Large intestine (tissue), 12 donors: Measurements from ENCODE around the gene TIGD3. TPM values are rescaled to one million over a fixed set of nuclear protein-coding genes. Genes with fewer than 3 reads are reported as not detected.
A peak's percentile ranks its signal among the peaks of the same experiment; 100 is the strongest.

Experiments used
- DNase-seq, 2 donors: peaks; one replicate each; pipeline versions ENCODE4 v3.0.0 to v3.0.0-alpha.2; 2013
- H3K27ac ChIP-seq: one replicate; pipeline ENCODE4 v1.5.1; 2013; ENCODE audit warnings: low read length
- H3K27me3 ChIP-seq: 2 replicates; pipeline ENCODE4 v1.6.1; 2013; ENCODE audit warnings: low read length; ENCODE audit not compliant: control insufficient read depth, insufficient read depth
- H3K36me3 ChIP-seq: 2 replicates; pipeline ENCODE4 v1.6.1; 2013; ENCODE audit warnings: low read length; ENCODE audit not compliant: control insufficient read depth, insufficient read depth
- H3K4me1 ChIP-seq: one replicate; pipeline ENCODE4 v1.6.1; 2013; ENCODE audit warnings: low read length; ENCODE audit not compliant: control insufficient read depth, insufficient read depth
- H3K4me3 ChIP-seq: one replicate; pipeline ENCODE4 v1.5.1; 2013; ENCODE audit warnings: low read length
- H3K9me3 ChIP-seq: one replicate; pipeline ENCODE4 v1.6.1; 2013; ENCODE audit warnings: mild to moderate bottlenecking, low read depth, low read length, moderate library complexity; ENCODE audit not compliant: control insufficient read depth
- WGBS: methylation state at CpG from one replicate; pipeline ENCODE4 v1.1.5; 2013; ENCODE audit warnings: low lambda C conversion rate; ENCODE audit not compliant: insufficient coverage; 5-methylcytosine and 5-hydroxymethylcytosine counted together
- long read RNA-seq, 11 donors: transcript quantifications; one replicate each; lab custom pipeline, GENCODE V29; 2026
- polyA plus RNA-seq: library from polyadenylated mRNA; unstranded; fragments of 120-200 nt; gene quantifications from one replicate; pipeline ENCODE4 v1.2.1, GENCODE V29; 2013

TIGD3 gene
- 2.1 TPM for polyA plus RNA-seq
- long read RNA-seq, donor 1, partial matches to known transcripts: 0 of 1 reads
- long read RNA-seq, donor 1, other reads (novel, unspliced or antisense): 0 of 1 reads
- long read RNA-seq, donor 2, partial matches to known transcripts: 0 of 2 reads
- long read RNA-seq, donor 2, other reads (novel, unspliced or antisense): 0 of 2 reads
- long read RNA-seq, donor 3: 0 reads
- long read RNA-seq, donor 4: 0 reads
- long read RNA-seq, donor 5: 0 reads
- long read RNA-seq, donor 6, partial matches to known transcripts: 0 of 1 reads
- long read RNA-seq, donor 6, other reads (novel, unspliced or antisense): 0 of 1 reads
- long read RNA-seq, donor 7: 0 reads
- long read RNA-seq, donor 8, partial matches to known transcripts: 0 of 1 reads
- long read RNA-seq, donor 8, other reads (novel, unspliced or antisense): 0 of 1 reads
- long read RNA-seq, donor 9: 0 reads
- long read RNA-seq, donor 10, partial matches to known transcripts: 0 of 1 reads
- long read RNA-seq, donor 10, other reads (novel, unspliced or antisense): 0 of 1 reads
- long read RNA-seq, donor 11: 0 reads

GRCh38 chr11:65354265-65355012, at the start of gene TIGD3:
Gene TIGD3, plus strand, starts transcription at chr11:65354751. Its CDS starts 1,058 bp downstream, at chr11:65355809.
- H3K27me3 ChIP-seq: peaks cover 7% of the 10 kb centered on the region
- DNase-seq: peak; percentile 96 to 97
- H3K4me1 ChIP-seq: peaks cover 43% of the 10 kb centered on the region
- peak within 1 kb of the TSS; percentile 48 for H3K27ac ChIP-seq
- peak within 1 kb of the TSS; percentile 45 for H3K4me3 ChIP-seq
- H3K36me3 ChIP-seq: peaks cover 33% of the 10 kb centered on the region
- H3K9me3 ChIP-seq: no peaks in the 10 kb centered on the region
- WGBS: no CpG with 5 or more reads among the region's 79 CpGs

DNA sequence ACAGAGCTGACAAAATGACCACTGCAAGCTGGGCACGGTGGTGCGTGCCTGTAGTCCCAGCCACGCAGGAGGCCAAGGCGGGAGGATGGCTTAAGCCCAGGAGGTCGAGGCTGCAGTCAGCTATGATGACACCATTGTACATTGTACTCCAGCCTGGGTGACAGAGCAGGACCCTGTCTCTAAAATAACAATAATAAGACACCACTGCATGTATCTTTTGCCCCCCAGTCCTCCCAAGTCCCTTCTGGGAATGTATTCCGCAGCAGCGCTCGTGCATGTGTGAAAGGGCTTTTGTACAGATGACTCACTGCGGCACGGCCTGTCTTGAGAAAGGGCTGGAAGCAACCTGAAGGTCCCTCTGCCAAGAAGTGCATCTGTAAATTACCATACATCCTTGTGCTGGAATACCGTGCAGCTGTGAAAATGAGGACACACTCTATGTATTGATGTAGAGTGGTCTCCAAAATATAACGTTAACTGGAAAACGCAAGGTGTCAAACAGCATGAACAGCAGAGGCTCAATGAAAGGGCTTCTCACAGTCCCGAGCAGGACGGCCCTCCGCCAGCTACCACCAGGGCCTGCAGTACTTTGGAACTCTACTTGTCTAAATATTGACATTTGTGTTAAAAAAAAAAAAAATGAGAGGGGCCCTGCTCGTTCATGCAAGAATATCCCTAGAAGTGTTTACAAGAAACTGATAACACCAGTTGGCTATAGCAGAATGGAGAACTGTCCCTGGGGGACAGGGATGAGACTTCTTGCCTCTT, 48.9 kb upstream of the TIGD3 start:
- peak; percentile 72 to 92 for DNase-seq
- no CpG with 5 or more reads among the region's 17 CpGs for WGBS
- no peaks in the 10 kb centered on the region for H3K36me3 ChIP-seq
- H3K27ac ChIP-seq: peak overlapping the region; percentile 86
- H3K27me3 ChIP-seq: no peaks in the 10 kb centered on the region
- no peak overlapping the region for H3K4me3 ChIP-seq
- no peaks in the 10 kb centered on the region for H3K9me3 ChIP-seq
- H3K4me1 ChIP-seq: peaks cover 75% of the 10 kb centered on the region

DNA sequence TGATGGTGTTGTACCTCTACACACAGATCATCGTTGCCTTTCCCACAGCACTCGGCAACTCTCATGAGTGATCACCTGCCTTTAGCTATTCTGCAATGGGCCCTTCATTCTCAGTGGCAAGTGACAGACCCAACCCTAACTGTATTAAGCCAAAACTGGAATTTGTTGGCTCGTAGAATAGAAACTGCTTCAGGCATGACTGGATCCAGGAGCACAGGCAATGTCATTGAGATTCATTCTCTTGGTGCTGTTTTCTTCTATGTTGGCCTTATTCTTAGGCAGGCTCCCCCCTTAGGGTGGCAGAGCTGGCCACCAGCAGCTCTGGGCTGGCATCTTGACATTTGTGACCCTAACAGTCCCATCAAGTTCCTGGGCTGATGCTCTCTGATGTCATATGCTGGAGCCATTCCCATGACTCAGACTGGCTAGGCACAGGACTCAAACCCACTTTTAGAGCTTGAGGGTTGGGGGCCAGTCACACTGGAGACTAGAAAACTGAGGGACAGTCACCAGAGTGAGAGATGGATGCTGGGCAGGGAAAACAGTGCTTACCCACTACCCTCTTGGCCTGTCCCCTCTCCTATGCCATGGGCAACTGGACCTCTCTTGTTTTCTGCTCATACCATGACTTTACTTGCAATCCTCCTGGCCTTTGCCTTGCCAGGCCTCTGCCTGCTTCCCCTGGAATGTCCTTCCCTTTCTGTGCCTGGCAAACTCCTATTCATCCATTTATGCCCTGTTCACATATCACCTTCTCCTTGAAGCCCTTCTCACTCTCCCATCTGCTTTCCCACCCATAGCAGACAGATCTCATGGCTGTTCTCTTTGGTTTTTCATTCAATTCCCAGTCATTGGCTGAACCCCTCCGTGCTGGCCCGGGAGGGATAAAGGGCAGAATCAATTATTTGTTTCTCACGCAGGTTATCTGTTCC, 47.0 kb upstream of the TIGD3 start:
- peak overlapping the region; percentile 13 for H3K27ac ChIP-seq
- DNase-seq: no peak
- no peaks in the 10 kb centered on the region for H3K36me3 ChIP-seq
- H3K4me1 ChIP-seq: peaks cover 60% of the 10 kb centered on the region
- no peak overlapping the region for H3K4me3 ChIP-seq
- no CpG with 5 or more reads among the region's 6 CpGs for WGBS
- H3K27me3 ChIP-seq: no peaks in the 10 kb centered on the region
- H3K9me3 ChIP-seq: no peaks in the 10 kb centered on the region

DNA sequence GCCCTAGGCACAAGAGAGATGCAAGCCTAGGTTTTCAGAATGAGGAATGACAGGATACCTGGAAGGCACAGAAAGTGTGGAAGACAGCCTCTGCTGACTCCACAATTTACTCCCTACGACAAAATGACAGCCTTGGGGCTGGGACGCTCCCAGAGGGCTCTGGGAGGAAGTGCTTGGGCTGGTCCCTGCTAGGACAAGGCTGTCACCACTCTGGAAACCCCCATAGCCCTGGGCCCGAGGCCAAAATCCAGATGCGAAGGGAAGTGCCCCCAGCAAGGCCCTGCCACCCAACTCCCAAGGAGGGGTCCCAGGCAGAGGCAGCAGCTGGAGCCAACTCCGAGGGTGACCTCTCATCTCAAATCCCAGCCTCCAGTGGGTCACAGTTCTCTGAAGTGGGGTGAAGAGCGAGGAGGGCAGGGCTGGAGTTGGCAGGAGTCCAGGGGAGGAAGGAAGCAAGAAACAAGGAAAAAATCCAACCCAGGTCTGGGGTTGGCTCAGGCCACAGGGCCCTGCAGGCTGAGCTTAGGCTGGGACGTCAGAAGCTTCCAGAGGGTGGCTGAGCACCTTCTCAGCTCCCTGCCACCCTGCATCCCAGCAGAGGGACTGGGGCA, 46.2 kb upstream of the TIGD3 start:
- WGBS: no CpG with 5 or more reads among the region's 7 CpGs
- peaks cover 58% of the 10 kb centered on the region for H3K4me1 ChIP-seq
- peak; percentile 38 to 71 for DNase-seq

DNA sequence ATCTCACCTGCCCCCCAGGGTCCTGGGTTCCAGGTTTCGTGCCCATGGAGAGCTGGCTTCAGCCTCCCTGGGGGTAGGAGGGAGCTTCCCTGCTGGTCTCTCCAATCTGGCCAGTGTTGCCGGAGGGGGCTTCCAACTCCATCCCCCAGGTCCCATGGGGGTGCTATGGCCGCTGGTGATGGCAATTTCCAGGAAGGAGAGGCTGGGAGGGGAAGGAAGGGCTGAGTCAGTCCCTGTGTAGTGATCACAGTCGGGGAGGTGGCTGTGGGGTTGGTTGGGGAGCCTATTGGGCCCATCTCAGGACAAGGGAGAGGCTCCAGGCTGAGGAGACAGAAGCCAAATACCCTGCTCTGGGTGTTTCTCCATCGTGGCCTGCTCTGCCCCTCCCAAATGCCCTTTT, 45.5 kb upstream of the TIGD3 start:
- Histone ChIP-seq H3K36me3 (no peaks in the 10 kb centered on the region), H3K27me3 (no peaks in the 10 kb centered on the region), H3K4me3 (no peak overlapping the region), H3K9me3 (no peaks in the 10 kb centered on the region), H3K27ac (peak overlapping the region; percentile 14), H3K4me1 (peaks cover 63% of the 10 kb centered on the region)
- WGBS: no CpG with 5 or more reads among the region's 5 CpGs
- DNase-seq: no peak

More for the DNA sequence above, 46.2 kb upstream of the TIGD3 start:
- no peaks in the 10 kb centered on the region for H3K9me3 ChIP-seq
- no peak overlapping the region for H3K4me3 ChIP-seq
- no peaks in the 10 kb centered on the region for H3K27me3 ChIP-seq
- no peaks in the 10 kb centered on the region for H3K36me3 ChIP-seq
- peak overlapping the region; percentile 14 for H3K27ac ChIP-seq

GRCh38 chr11:65310215-65310614, 44.3 kb upstream of the TIGD3 start:
- H3K4me3 ChIP-seq: no peak overlapping the region
- WGBS: no CpG with 5 or more reads among the region's 10 CpGs
- DNase-seq: no peak
- H3K36me3 ChIP-seq: no peaks in the 10 kb centered on the region
- no peak overlapping the region for H3K27ac ChIP-seq
- no peaks in the 10 kb centered on the region for H3K9me3 ChIP-seq
- no peaks in the 10 kb centered on the region for H3K27me3 ChIP-seq
- H3K4me1 ChIP-seq: peaks cover 54% of the 10 kb centered on the region

- Histone ChIP-seq H3K9me3 (no peaks in the 10 kb centered on the region), H3K27ac (no peak overlapping the region), H3K4me1 (peaks cover 48% of the 10 kb centered on the region), H3K4me3 (no peak overlapping the region), H3K27me3 (no peaks in the 10 kb centered on the region), H3K36me3 (no peaks in the 10 kb centered on the region)
- DNase-seq: no peak
- no CpG with 5 or more reads among the region's 6 CpGs for WGBS
These were observed 43.8 kb upstream of the TIGD3 start for GRCh38 chr11:65310736-65311135.

GRCh38 chr11:65311170-65311678, 43.3 kb upstream of the TIGD3 start:
- no peak for DNase-seq
- H3K36me3 ChIP-seq: no peaks in the 10 kb centered on the region
- no peak overlapping the region for H3K27ac ChIP-seq
- H3K4me1 ChIP-seq: peaks cover 46% of the 10 kb centered on the region
- H3K9me3 ChIP-seq: no peaks in the 10 kb centered on the region
- no peak overlapping the region for H3K4me3 ChIP-seq
- WGBS: no CpG with 5 or more reads among the region's 5 CpGs
- no peaks in the 10 kb centered on the region for H3K27me3 ChIP-seq
